Thyroid gland (tissue), 4 donors: Measurements from ENCODE around the gene SLC38A4. TPM values are rescaled to one million over a fixed set of nuclear protein-coding genes. Genes with fewer than 3 reads are reported as not detected.
"Not testable (repeated sequence)": the region's sequence is repeated elsewhere in the genome, so short reads cannot be mapped to it uniquely, and the experiment has no call there.

Experiments
- DNase-seq, 2 donors: peaks; one replicate each; pipeline ENCODE4 v3.0.0-alpha.2; 2019
- H3K27ac ChIP-seq, 3 donors: fragments of 200-600 bp; sonication (generic); 1 replicate in 2 of 3; 2 replicates in 1 of 3; pipeline ENCODE4 v1.5.1; 2016 to 2019; ENCODE audit warnings: mild to moderate bottlenecking in 1 of 3, moderate library complexity in 1 of 3
- H3K27me3 ChIP-seq: fragments of 200-600 bp; sonication (generic); one replicate; pipeline ENCODE4 v1.5.1; 2019
- H3K36me3 ChIP-seq, 2 donors: fragments of 200-600 bp; sonication (generic); one replicate each; pipeline ENCODE4 v1.5.1; 2016 to 2019
- H3K4me1 ChIP-seq, 2 donors: fragments of 200-600 bp; sonication (generic); one replicate each; pipeline ENCODE4 v1.5.1; 2017 to 2019
- H3K4me3 ChIP-seq, 3 donors: fragments of 200-600 bp; sonication (generic); replicated peaks in 1 of 3; 1 replicate in 2 of 3; 2 replicates in 1 of 3; pipeline ENCODE4 v1.5.1; 2016; ENCODE audit warnings: mild to moderate bottlenecking in 1 of 3
- H3K9me3 ChIP-seq: fragments of 200-600 bp; sonication (generic); one replicate; pipeline ENCODE4 v1.5.1; 2017
- POLR2A ChIP-seq, 2 donors: fragments of 450-650 bp; IDR thresholded peaks; one replicate each; pipeline ENCODE4 v1.6.1; 2017; ENCODE audit warnings: antibody characterized with exemption in 2 of 2, mild to moderate bottlenecking in 2 of 2, moderate library complexity in 1 of 2
- WGBS, 2 donors: methylation state at CpG; one replicate each; pipeline ENCODE4 v1.1.5; 2017; 5-methylcytosine and 5-hydroxymethylcytosine counted together
- intact Hi-C: fragments of 100-400 bp; cut with DNase I; formaldehyde crosslinking; loops from one replicate; pipeline ENCODE4 v1.15.1; 2023
- total RNA-seq, 4 donors: library from RNA; depleted of rRNA; stranded (reverse); fragments of >200 nt; gene quantifications; one replicate each; pipeline ENCODE4 v1.2.3, GENCODE V29; 2016
- TF ChIP-seq, protein P1 (sequence below), 6 experiments: fragments of 200-600 bp in 3 of 6; fragments of 450-650 bp in 3 of 6; sonication (generic) in 3 of 6; IDR thresholded peaks; one replicate each; pipeline ENCODE4 v1.5.1; 2016 to 2019; ENCODE audit warnings: antibody characterized with exemption in 6 of 6, mild to moderate bottlenecking in 2 of 6, inconsistent platforms in 1 of 6, moderate library complexity in 1 of 6

The SLC38A4 gene
- total RNA-seq, 4 donors from 2014 or later: 0.11 to 1.8 (median 1.3) TPM

GRCh38 chr12:46743456-46743855 lies 82.3 kb downstream of the SLC38A4 start:
- no peaks in the 10 kb centered on the region for H3K27me3 ChIP-seq
- no peaks in the 10 kb centered on the region for H3K9me3 ChIP-seq
- intact Hi-C loops: no loop called here
- no peak overlapping the region for H3K4me3 ChIP-seq
- no peak overlapping the region for H3K27ac ChIP-seq
- no peaks in the 10 kb centered on the region for H3K36me3 ChIP-seq
- no peak for TF ChIP-seq POLR2A (IDR thresholded peaks at IDR 0.05)
- TF ChIP-seq, protein P1, sequence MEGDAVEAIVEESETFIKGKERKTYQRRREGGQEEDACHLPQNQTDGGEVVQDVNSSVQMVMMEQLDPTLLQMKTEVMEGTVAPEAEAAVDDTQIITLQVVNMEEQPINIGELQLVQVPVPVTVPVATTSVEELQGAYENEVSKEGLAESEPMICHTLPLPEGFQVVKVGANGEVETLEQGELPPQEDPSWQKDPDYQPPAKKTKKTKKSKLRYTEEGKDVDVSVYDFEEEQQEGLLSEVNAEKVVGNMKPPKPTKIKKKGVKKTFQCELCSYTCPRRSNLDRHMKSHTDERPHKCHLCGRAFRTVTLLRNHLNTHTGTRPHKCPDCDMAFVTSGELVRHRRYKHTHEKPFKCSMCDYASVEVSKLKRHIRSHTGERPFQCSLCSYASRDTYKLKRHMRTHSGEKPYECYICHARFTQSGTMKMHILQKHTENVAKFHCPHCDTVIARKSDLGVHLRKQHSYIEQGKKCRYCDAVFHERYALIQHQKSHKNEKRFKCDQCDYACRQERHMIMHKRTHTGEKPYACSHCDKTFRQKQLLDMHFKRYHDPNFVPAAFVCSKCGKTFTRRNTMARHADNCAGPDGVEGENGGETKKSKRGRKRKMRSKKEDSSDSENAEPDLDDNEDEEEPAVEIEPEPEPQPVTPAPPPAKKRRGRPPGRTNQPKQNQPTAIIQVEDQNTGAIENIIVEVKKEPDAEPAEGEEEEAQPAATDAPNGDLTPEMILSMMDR (IDR thresholded peaks at IDR 0.05): no peak
- DNase-seq: no peak
- no peaks in the 10 kb centered on the region for H3K4me1 ChIP-seq

DNA sequence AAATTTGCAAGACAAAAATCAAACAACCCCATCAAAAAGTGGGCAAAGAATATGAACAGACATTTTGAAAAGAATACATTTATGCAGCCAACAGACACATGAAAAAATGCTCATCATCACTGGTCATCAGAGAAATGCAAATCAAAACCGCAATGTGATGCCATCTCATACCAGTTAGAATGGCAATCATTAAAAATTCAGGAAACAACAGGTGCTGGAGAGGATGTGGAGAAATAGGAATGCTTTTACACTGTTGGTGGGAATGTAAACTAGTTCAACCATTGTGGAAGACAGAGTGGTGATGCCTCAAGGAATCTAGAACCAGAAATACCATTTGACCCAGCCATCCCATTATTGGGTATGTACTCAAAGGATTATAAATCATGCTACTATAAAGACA lies 83.5 kb downstream of the SLC38A4 start:
- intact Hi-C loops, H3K4me3 ChIP-seq, H3K27me3 ChIP-seq, H3K9me3 ChIP-seq, DNase-seq, H3K4me1 ChIP-seq, H3K36me3 ChIP-seq, H3K27ac ChIP-seq: not testable (repeated sequence)
- 95 to 100% methylated on average over 1 of the region's 1 CpG for WGBS, 2 donors

GRCh38 chr12:46725332-46725731 lies 100.5 kb downstream of the SLC38A4 start:
- intact Hi-C loops: no loop called here
- WGBS, 2 donors: 89% methylated on average over 2 of the region's 2 CpGs
- H3K4me1 ChIP-seq: no peaks in the 10 kb centered on the region
- TF ChIP-seq, protein P1 (IDR thresholded peaks at IDR 0.05): no peak
- TF ChIP-seq POLR2A (IDR thresholded peaks at IDR 0.05): no peak
- no peak overlapping the region for H3K4me3 ChIP-seq
- no peaks in the 10 kb centered on the region for H3K27me3 ChIP-seq
- no peaks in the 10 kb centered on the region for H3K9me3 ChIP-seq
- H3K36me3 ChIP-seq: no peaks in the 10 kb centered on the region
- no peak overlapping the region for H3K27ac ChIP-seq
- DNase-seq: no peak

- Histone ChIP-seq H3K27ac (no peak overlapping the region), H3K9me3 (no peaks in the 10 kb centered on the region), H3K4me1 (no peaks in the 10 kb centered on the region), H3K4me3 (no peak overlapping the region), H3K27me3 (no peaks in the 10 kb centered on the region), H3K36me3 (no peaks in the 10 kb centered on the region)
- WGBS, 2 donors: 57 to 68% methylated on average over 3 of the region's 3 CpGs
- DNase-seq: no peak
- TF ChIP-seq, protein P1 (IDR thresholded peaks at IDR 0.05): no peak
- no peak for TF ChIP-seq POLR2A (IDR thresholded peaks at IDR 0.05)
- intact Hi-C loops: no loop called here
Observed at GRCh38 chr12:46723629-46724419, 102.0 kb downstream of the SLC38A4 start.

DNA sequence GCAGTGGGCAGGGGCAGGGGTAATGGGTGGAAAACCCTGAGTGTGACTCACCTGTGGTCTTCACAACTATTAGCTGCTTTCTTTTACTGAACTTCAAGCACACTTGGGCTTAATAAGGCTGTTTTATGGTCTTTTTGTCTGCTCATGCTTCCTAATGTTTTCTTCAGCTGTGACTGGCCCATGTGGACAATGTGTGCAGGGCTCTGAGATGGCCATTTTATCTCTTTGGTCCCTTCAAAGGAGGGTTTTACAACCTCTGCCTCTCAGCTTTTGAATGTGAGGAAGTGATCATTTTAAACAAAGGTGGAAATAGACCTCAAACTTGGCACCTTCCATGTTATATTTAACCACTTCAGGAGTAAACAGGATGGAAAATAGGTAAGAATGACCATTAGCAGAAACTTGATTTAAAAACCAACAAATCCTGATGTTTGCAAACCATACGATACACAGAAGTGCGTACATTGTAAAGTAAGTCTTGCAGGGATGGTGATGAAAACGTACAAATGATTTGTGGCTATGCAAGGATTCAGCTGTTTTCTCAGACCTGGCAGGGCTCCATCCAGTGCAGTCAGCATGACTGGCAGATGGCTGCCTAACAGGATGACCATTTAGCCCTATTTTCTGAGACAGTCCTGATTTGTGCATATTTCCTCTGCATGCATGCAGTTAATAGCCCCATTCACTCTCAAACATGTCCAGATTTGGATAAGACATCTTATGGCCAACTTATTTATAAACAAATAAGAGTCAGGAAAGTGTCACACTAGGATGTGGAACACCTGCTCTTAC lies 103.2 kb downstream of the SLC38A4 start:
- H3K9me3 ChIP-seq: no peaks in the 10 kb centered on the region
- H3K4me1 ChIP-seq: no peaks in the 10 kb centered on the region
- DNase-seq: no peak
- no peaks in the 10 kb centered on the region for H3K36me3 ChIP-seq
- H3K4me3 ChIP-seq: no peak overlapping the region
- H3K27me3 ChIP-seq: no peaks in the 10 kb centered on the region
- 59 to 77% methylated on average over 3 of the region's 3 CpGs for WGBS, 2 donors
- no peak for TF ChIP-seq POLR2A (IDR thresholded peaks at IDR 0.05)
- TF ChIP-seq, protein P1 (IDR thresholded peaks at IDR 0.05): no peak
- intact Hi-C loops: no loop called here
- no peak overlapping the region for H3K27ac ChIP-seq
